ENCODE results near the gene LDLR.

DNA sequence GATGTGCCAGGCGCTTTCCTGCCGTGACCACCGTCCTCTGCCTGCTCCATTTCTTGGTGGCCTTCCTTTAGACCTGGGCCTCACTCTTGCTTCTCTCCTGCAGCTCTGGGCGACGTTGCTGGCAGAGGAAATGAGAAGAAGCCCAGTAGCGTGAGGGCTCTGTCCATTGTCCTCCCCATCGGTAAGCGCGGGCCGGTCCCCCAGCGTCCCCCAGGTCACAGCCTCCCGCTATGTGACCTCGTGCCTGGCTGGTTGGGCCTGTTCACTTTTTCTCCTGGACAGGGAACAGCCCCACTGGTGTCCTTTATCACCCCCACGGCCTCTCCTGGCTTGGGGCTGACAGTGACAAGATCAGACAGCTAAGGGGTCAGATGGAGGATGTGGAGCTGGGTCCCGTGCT lies 38.6 kb downstream of the LDLR start:
- TF ChIP-seq, protein P1, sequence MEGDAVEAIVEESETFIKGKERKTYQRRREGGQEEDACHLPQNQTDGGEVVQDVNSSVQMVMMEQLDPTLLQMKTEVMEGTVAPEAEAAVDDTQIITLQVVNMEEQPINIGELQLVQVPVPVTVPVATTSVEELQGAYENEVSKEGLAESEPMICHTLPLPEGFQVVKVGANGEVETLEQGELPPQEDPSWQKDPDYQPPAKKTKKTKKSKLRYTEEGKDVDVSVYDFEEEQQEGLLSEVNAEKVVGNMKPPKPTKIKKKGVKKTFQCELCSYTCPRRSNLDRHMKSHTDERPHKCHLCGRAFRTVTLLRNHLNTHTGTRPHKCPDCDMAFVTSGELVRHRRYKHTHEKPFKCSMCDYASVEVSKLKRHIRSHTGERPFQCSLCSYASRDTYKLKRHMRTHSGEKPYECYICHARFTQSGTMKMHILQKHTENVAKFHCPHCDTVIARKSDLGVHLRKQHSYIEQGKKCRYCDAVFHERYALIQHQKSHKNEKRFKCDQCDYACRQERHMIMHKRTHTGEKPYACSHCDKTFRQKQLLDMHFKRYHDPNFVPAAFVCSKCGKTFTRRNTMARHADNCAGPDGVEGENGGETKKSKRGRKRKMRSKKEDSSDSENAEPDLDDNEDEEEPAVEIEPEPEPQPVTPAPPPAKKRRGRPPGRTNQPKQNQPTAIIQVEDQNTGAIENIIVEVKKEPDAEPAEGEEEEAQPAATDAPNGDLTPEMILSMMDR (IDR thresholded peaks at IDR 0.05): no peak
- TF ChIP-seq EZH2phosphoT487 (IDR thresholded peaks at IDR 0.05): no peak
